ENCODE results near the gene RNF223.

- no peak for TF ChIP-seq CTCF (IDR thresholded peaks at IDR 0.05)
- TF ChIP-seq POLR2A (IDR thresholded peaks at IDR 0.05), result no peak
- no peak for TF ChIP-seq EP300 (IDR thresholded peaks at IDR 0.05; ENCODE audit: low read depth)
- TF ChIP-seq POLR2AphosphoS5 (IDR thresholded peaks at IDR 0.05), result no peak
These were observed 15.8 kb upstream of the RNF223 start for GRCh38 chr1:1089731-1090423.
